ENCODE results near the gene DDB1.

Gene DDB1

DNA sequence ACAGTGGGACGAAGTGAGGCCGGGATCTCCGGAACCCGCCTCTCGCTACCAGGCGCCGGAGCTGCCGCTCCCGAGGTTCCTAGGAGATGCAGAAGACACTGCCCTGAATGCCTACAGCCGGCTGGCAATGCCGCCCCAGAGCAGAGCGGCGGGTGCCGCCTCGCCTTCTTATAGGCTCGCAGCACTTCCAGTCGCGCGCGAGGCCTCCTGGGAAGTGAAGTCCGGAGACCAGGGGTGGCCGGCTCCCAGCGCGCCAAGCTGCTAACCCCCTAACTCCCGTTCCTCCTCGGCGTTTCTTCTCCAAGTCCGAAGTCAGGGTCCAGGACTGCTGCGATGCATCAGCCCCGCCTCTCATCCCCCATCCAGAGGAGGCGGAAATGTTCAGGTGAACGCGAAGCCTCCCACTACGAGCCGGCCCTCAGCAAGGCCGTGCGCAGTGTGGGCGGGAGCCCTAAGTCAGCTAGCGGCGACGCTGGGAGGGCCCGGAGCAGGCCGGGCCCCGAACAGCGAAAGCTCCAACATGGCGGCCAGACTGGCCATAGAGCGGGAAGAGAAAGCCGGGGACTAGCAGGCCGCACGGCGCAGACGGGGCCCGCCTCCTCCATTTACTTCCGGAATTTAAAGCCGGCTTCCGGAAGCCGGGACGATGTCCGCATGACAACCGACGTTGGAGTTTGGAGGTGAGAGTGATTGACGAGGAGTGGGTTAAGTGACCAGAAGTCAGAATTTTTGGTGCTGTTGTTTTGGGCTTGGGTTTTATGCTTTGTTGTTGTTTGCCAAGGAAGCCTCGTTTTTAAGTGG, 29.0 kb upstream of the DDB1 start, which contains the start of the genes CYB561A3 and TMEM138:
TSS of gene CYB561A3 (minus strand) at position 142 of the 801 bp plus-strand sequence. CDS start 5,169 bp downstream, outside the sequence.
TSS of gene TMEM138 (plus strand) at position 634 of the 801 bp plus-strand sequence. CDS start 2,017 bp downstream, outside the sequence.
- DNase-seq (ENCODE audit: extremely low read depth, low read depth): peak; percentile 66
- TF ChIP-seq, protein P1, sequence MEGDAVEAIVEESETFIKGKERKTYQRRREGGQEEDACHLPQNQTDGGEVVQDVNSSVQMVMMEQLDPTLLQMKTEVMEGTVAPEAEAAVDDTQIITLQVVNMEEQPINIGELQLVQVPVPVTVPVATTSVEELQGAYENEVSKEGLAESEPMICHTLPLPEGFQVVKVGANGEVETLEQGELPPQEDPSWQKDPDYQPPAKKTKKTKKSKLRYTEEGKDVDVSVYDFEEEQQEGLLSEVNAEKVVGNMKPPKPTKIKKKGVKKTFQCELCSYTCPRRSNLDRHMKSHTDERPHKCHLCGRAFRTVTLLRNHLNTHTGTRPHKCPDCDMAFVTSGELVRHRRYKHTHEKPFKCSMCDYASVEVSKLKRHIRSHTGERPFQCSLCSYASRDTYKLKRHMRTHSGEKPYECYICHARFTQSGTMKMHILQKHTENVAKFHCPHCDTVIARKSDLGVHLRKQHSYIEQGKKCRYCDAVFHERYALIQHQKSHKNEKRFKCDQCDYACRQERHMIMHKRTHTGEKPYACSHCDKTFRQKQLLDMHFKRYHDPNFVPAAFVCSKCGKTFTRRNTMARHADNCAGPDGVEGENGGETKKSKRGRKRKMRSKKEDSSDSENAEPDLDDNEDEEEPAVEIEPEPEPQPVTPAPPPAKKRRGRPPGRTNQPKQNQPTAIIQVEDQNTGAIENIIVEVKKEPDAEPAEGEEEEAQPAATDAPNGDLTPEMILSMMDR (IDR thresholded peaks at IDR 0.05; ENCODE audit: low read depth, low read length, missing control alignments): no peak
- peak within 1 kb of the TSS; percentile 93 for H3K4me3 ChIP-seq (replicated peaks; ENCODE audit: low read depth, low read length)

DNA sequence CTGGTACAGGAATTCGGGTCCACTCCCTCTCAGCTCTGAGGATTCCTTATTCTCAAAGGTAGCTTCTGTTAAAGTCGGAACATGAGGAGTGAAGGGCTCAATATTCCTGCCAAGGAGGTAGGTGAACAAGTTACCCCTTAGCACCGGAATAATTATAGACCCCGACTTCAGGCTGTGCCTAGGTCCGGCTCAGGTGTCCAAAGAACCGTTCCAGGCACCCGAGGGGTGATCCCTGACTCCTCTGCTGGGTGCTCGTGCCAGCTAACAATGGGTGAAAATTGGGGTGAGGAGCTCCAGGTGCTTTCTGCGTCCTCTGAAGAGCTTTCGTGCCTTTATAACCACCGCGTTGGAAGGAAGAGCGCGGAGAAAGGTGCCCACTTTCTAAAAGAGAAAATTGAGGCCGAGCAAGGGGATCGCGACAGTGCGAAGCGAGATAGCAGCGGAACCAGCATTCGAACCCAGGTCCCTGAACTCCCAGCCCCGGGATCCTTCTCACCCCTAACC, 28.4 kb upstream of the DDB1 start:
- H3K4me3 ChIP-seq (replicated peaks; ENCODE audit: low read depth, low read length): peak overlapping the region; percentile 93
- TF ChIP-seq, protein P1 (IDR thresholded peaks at IDR 0.05; ENCODE audit: low read depth, low read length, missing control alignments): no peak
- DNase-seq (ENCODE audit: extremely low read depth, low read depth): no peak

DNA sequence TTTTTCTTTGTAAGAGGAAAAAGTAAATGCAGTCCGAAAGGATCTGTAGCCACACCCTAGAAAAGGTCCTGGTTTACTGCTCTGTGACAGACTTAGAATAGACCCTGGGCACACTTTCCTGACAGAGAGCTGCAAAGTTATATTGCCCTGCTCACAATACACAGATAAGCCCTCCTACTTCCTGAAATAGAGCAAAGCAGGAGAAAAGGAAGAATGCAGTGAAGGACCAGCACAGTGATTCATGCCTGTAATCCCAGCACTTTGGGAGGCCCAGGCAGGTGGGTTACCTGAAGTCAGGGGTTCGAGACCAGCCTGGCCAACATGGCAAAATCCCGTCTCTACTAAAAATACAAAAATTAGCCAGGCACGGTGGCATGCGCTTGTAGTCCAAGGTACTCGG, 26.6 kb upstream of the DDB1 start:
- H3K4me3 ChIP-seq (replicated peaks; ENCODE audit: low read depth, low read length): no peak overlapping the region
- no peak for DNase-seq (ENCODE audit: extremely low read depth, low read depth)
- TF ChIP-seq, protein P1 (IDR thresholded peaks at IDR 0.05; ENCODE audit: low read depth, low read length, missing control alignments): no peak

DNA sequence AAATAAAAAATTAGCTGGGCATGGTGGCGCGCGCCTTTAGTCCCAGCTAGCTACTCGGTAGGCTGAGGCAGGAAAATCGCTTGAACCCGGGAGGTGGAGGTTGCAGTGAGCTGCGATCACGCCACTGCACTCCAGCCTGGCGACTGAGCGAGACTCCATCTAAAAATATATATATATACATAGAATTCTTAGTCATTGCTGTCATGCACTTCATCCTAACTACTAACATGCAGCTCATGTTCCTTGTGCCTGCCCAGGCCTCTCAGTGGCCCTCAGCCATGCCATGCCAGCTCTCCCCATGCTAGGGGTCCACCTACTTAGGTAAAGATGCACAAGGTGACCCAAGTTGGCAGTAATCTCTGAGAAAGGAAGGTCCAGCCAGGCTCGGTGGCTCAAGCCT, 25.7 kb upstream of the DDB1 start:
- TF ChIP-seq, protein P1 (IDR thresholded peaks at IDR 0.05; ENCODE audit: low read depth, low read length, missing control alignments): no peak
- no peak overlapping the region for H3K4me3 ChIP-seq (replicated peaks; ENCODE audit: low read depth, low read length)
- DNase-seq (ENCODE audit: extremely low read depth, low read depth): no peak

DNA sequence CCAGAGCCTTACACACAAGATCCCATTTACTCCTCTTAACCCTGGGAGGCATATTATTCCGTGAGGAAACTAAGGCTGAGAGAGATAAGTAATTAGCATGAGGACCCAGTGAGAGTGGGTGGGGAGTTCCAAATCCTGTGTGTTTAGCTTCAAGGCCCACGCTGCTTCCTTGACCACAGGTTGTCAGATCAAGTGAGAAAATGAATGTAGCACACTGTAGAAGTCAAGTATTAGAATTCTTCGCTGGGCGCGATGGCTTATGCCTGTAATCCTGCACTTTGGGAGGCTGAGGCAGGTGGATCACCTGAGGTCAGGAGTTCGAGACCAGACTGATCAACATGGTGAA, 25.0 kb upstream of the DDB1 start:
- DNase-seq (ENCODE audit: extremely low read depth, low read depth): no peak
- TF ChIP-seq, protein P1 (IDR thresholded peaks at IDR 0.05; ENCODE audit: low read depth, low read length, missing control alignments): no peak
- H3K4me3 ChIP-seq (replicated peaks; ENCODE audit: low read depth, low read length): no peak overlapping the region

DNA sequence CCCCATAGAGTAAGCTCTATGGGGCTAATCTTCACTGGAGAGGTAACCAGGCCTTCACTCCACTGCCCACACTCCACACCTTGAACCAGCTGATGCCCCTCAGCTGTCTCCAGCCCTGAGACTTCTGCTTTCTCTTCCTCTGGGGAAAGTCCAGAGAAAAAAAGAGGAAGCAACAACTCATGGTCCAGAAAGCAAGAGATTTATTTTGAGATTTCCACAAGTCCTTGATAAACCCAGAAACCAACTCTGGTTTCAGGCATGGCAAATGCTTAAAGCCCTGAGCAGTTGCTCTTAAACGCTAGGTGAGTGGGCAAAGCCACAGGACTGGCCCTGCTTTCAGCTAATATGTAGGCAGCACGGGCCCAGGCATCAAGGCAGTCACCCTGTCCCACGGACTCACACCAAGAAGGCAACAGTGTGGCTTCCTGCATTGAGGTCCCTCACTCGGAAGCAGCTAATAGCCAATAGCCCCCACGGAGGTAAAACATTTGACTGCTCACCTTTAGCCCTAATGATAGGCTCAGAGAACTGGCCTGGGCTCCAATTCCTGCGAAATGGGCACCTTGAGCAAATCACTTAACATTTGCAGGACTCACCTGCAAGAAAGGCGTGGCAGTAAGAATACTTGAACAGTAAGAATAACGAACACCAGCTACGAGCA, 24.5 kb upstream of the DDB1 start:
- no peak for DNase-seq (ENCODE audit: extremely low read depth, low read depth)
- H3K4me3 ChIP-seq (replicated peaks; ENCODE audit: low read depth, low read length): no peak overlapping the region
- TF ChIP-seq, protein P1 (IDR thresholded peaks at IDR 0.05; ENCODE audit: low read depth, low read length, missing control alignments): no peak

Measured in HFF-Myc (cell line).